Body of pancreas (tissue), 4 donors: ENCODE results near the gene CDC14B. TPM values are rescaled to one million over a fixed set of nuclear protein-coding genes. Genes with fewer than 3 reads are reported as not detected.

Experiments
- ATAC-seq: fragments of 150-250 bp; one replicate; pipeline ENCODE4 v1.9.1; 2016
- DNase-seq, 4 donors: peaks; one replicate each; pipeline ENCODE4 v3.0.0-alpha.2; 2019
- H3K27ac ChIP-seq, 4 donors: fragments of 200-600 bp; sonication (generic); 1 replicate in 3 of 4; 2 replicates in 1 of 4; pipeline versions ENCODE4 v1.5.1 to v1.6.1; 2016 to 2019; ENCODE audit warnings: mild to moderate bottlenecking in 1 of 4, mixed read lengths in 1 of 4, moderate library complexity in 1 of 4
- H3K27me3 ChIP-seq, 2 donors: fragments of 200-600 bp; sonication (generic); one replicate each; pipeline ENCODE4 v1.6.0; 2016; ENCODE audit warnings: mild to moderate bottlenecking in 1 of 2
- H3K36me3 ChIP-seq, 2 donors: fragments of 200-600 bp; sonication (generic); replicated peaks in 1 of 2; 2 replicates each; pipeline ENCODE4 v1.5.1; 2016; ENCODE audit warnings: low read depth in 2 of 2; ENCODE audit not compliant: insufficient read depth in 1 of 2
- H3K4me1 ChIP-seq: fragments of 200-600 bp; sonication (generic); one replicate; pipeline ENCODE4 v1.6.0; 2016
- H3K4me3 ChIP-seq, 2 donors: fragments of 200-600 bp; sonication (generic); 1 replicate in 1 of 2; 2 replicates in 1 of 2; pipeline ENCODE4 v1.5.1; 2016 to 2019
- H3K9me3 ChIP-seq, 3 donors: fragments of 200-600 bp; sonication (generic); 1 replicate in 2 of 3; 2 replicates in 1 of 3; pipeline ENCODE4 v1.5.1; 2016
- POLR2A ChIP-seq, 3 donors: fragments of 450-650 bp; IDR thresholded peaks; one replicate each; pipeline ENCODE4 v1.6.1; 2016; ENCODE audit warnings: antibody characterized with exemption in 3 of 3, mild to moderate bottlenecking in 2 of 3
- WGBS, 2 donors: methylation state at CpG; one replicate each; pipeline ENCODE4 v1.1.5; 2017; 5-methylcytosine and 5-hydroxymethylcytosine counted together
- intact Hi-C: fragments of 100-400 bp; cut with DNase I; formaldehyde crosslinking; loops from one replicate; pipeline ENCODE4 v1.15.1; 2023
- total RNA-seq, 2 donors: library from RNA; depleted of rRNA; stranded (reverse); fragments of >200 nt; gene quantifications; one replicate each; pipeline ENCODE4 v1.1.0, GENCODE V29; 2016
- TF ChIP-seq, protein P1 (sequence below), 7 experiments: fragments of 450-650 bp in 4 of 7; fragments of 200-600 bp in 3 of 7; sonication (generic) in 3 of 7; IDR thresholded peaks; one replicate each; pipeline ENCODE4 v1.5.1; 2016 to 2019; ENCODE audit warnings: antibody characterized with exemption in 7 of 7

The CDC14B gene
- total RNA-seq, 2 donors from 2014 or later = 10.9 to 16.1 TPM

DNA sequence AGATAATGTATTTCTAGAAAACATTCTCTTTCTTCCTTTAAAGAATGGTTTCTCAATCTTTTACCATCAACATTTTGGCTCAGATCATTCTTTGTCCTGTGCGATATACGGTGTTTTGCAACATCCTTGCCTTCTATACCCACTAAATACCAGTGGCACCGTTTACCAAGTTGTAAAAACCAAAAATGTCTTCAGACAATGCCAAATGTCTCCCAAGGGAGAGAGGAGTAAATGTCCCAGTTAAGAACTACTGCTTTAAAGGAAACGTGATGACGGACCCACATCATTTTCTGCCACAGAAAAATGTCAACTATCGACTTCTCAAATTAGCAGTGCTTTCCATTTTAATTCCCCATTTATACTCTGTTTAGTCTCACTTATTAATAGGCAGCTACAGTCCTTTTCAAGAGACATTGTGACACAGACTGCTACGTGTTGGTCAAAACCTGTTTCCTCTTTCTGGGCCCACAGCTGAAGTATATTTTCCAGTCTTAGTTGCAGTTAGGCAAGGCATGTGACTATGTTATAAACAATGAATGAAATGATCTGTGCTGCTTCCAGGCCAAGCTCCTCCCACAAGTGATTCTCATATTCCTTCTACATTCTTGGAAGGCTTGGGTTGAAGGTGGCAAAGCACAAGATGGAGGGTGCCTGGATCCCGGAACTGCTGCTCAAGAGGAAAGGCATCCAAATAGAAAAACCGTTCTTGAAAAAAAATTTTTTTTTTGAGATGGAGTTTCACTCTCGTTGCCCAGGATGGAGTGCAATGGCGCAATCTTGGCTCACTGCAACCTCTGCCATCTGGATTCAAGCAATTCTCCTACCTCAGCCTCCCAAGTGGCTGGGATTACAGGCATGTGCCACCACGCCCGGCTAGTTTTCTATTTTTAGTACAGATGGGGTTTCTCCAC lies 26.7 kb upstream of the CDC14B start:
- ATAC-seq (no peak), DNase-seq (peak in 1 of 4 donors; percentile 37)
- intact Hi-C loops = no loop called here
- Histone ChIP-seq H3K36me3 (peaks cover 0 to 8% of the 10 kb centered on the region in 2 donors), H3K27ac (peak overlapping the region in 1 of 4 donors; percentile 30), H3K9me3 (no peaks in the 10 kb centered on the region), H3K4me3 (no peak overlapping the region), H3K27me3 (no peaks in the 10 kb centered on the region), H3K4me1 (no peaks in the 10 kb centered on the region)
- 70 to 89% methylated on average over 13 of the region's 13 CpGs for WGBS, 2 donors
- no peak for TF ChIP-seq POLR2A (IDR thresholded peaks at IDR 0.05)
- TF ChIP-seq, protein P1, sequence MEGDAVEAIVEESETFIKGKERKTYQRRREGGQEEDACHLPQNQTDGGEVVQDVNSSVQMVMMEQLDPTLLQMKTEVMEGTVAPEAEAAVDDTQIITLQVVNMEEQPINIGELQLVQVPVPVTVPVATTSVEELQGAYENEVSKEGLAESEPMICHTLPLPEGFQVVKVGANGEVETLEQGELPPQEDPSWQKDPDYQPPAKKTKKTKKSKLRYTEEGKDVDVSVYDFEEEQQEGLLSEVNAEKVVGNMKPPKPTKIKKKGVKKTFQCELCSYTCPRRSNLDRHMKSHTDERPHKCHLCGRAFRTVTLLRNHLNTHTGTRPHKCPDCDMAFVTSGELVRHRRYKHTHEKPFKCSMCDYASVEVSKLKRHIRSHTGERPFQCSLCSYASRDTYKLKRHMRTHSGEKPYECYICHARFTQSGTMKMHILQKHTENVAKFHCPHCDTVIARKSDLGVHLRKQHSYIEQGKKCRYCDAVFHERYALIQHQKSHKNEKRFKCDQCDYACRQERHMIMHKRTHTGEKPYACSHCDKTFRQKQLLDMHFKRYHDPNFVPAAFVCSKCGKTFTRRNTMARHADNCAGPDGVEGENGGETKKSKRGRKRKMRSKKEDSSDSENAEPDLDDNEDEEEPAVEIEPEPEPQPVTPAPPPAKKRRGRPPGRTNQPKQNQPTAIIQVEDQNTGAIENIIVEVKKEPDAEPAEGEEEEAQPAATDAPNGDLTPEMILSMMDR (IDR thresholded peaks at IDR 0.05) = no peak

DNA sequence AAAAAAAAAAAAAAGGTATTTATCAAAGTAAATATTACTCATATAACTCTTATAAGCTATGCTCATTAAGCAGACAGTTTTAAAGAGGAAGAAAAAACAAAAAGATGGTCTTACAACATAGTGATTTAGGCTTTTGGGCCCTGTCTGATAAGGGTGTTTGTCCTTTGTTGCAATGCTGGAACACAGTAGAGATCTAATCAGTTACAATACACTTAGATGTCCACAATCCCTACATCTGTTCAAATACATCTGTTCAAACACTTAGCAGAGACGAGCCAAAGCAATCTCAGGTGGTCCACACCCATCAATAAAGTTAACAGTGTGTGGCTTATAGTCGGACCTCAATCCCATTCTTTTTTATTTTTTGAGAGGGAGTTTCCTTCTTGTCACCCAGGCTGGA lies 24.5 kb upstream of the CDC14B start:
- ATAC-seq (no peak), DNase-seq (no peak)
- no peak overlapping the region for H3K27ac ChIP-seq
- 69 to 87% methylated on average over 2 of the region's 2 CpGs for WGBS, 2 donors
- H3K9me3 ChIP-seq = no peaks in the 10 kb centered on the region
- TF ChIP-seq, protein P1 (IDR thresholded peaks at IDR 0.05) = no peak
- TF ChIP-seq POLR2A (IDR thresholded peaks at IDR 0.05) = no peak
- no peaks in the 10 kb centered on the region for H3K27me3 ChIP-seq
- H3K4me1 ChIP-seq = no peaks in the 10 kb centered on the region
- intact Hi-C loops = no loop called here
- no peak overlapping the region for H3K4me3 ChIP-seq
- peaks cover 0 to 3% of the 10 kb centered on the region in 2 donors for H3K36me3 ChIP-seq

DNA sequence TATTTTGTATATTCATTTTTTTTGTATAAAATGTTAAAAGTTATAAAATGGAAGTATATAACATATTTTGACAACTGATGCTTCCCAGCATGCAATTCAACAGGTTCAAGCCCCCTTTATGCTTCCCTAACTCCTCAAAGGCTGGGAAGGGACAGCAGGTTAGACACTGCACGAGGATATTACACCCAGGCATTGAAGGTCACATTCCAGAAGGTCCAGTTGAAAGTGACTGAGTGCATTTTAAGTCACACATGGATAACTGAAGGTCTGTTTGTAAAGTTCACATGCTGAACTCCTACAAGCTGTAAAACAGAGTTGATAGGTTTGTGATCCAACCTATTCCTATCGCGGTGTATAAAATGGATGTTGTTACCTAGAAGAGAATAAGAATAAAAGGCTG lies 21.9 kb upstream of the CDC14B start:
- Histone ChIP-seq H3K36me3 (peaks cover 0 to 3% of the 10 kb centered on the region in 2 donors), H3K4me1 (no peaks in the 10 kb centered on the region), H3K9me3 (no peaks in the 10 kb centered on the region), H3K4me3 (no peak overlapping the region), H3K27me3 (no peaks in the 10 kb centered on the region), H3K27ac (no peak overlapping the region)
- WGBS, 2 donors = 50 to 69% methylated on average over 3 of the region's 3 CpGs
- intact Hi-C loops = no loop called here
- TF ChIP-seq, protein P1 (IDR thresholded peaks at IDR 0.05) = no peak
- DNase-seq (no peak), ATAC-seq (no peak)

DNA sequence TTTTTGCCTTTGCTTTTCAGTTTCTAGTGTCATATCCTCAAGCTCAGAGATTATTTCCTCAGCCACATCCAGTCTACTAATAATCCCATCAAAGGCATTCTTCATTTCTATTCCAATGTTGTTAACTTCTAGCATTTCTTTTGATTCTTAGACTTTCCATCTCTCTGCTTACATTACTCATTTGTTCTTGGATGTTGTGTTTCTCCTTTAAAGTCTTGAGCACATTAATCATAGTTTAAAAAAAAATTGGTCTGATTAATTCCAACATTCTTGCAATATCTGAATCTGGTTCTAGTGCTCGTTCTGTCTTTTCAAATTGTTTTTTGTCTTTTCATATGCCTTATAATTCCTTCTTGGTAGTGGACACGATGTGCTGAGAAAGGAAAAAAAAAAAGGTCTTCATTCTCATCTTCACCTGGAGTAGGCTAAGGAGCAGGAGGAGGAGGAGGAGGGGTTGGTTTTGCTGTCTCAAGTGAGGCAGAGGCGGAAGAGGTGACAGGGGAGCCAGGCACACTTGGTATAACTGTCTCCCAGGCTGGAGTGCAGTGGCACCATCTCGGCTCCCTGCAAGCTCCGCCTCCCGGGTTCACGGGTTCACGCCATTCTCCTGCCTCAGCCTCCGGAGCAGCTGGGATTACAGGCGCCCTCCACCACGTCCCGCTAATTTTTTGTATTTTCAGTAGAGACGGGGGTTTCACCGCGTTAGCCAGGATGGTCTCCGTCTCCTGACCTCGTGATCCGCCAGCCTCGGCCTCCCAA lies 19.1 kb upstream of the CDC14B start:
- H3K4me3 ChIP-seq = no peak overlapping the region
- WGBS, 2 donors = 90% methylated on average over 19 of the region's 19 CpGs
- no peaks in the 10 kb centered on the region for H3K36me3 ChIP-seq
- H3K27ac ChIP-seq = no peak overlapping the region
- H3K9me3 ChIP-seq = no peaks in the 10 kb centered on the region
- no peaks in the 10 kb centered on the region for H3K27me3 ChIP-seq
- H3K4me1 ChIP-seq = no peaks in the 10 kb centered on the region
- no peak for ATAC-seq
- intact Hi-C loops = no loop called here
- DNase-seq = no peak
- no peak for TF ChIP-seq POLR2A (IDR thresholded peaks at IDR 0.05)
- TF ChIP-seq, protein P1 (IDR thresholded peaks at IDR 0.05) = no peak
